HL-60 (cell line): ENCODE results near the gene KRT78.

Experiments
- DNase-seq, 2 experiments: peaks; one replicate each; pipeline ENCODE4 v3.0.0-alpha.2; 2010 to 2020; ENCODE audit warnings: low read depth in 1 of 2, low spot score in 1 of 2
- H3K27ac ChIP-seq: fragments of 250-450 bp; sonication (Bioruptor Pico); replicated peaks from 2 replicates; pipeline ENCODE4 v1.5.1; 2020; ENCODE audit warnings: mild to moderate bottlenecking, moderate library complexity
- H3K27me3 ChIP-seq: fragments of 250-450 bp; sonication (Bioruptor Pico); 2 replicates; pipeline ENCODE4 v1.5.1; 2021; ENCODE audit warnings: mild to moderate bottlenecking, moderate library complexity; ENCODE audit not compliant: insufficient read depth, poor library complexity, severe bottlenecking
- H3K4me3 ChIP-seq: replicated peaks from 2 replicates; pipeline ENCODE4 v1.5.1; 2011; ENCODE audit warnings: mild to moderate bottlenecking, control low read depth, low read length; ENCODE audit not compliant: insufficient read depth
- GABPA ChIP-seq: IDR thresholded peaks from 2 replicates; pipeline ENCODE4 v1.6.1; 2012; ENCODE audit warnings: low read depth
- POLR2AphosphoS5 ChIP-seq: IDR thresholded peaks from 2 replicates; pipeline ENCODE4 v1.6.1; 2012; ENCODE audit warnings: low read depth
- SPI1 ChIP-seq: IDR thresholded peaks from 2 replicates; pipeline ENCODE4 v1.6.1; 2012; ENCODE audit warnings: low read depth, mild to moderate bottlenecking, borderline replicate concordance
- TF ChIP-seq, protein P1 (sequence below): IDR thresholded peaks from 2 replicates; pipeline ENCODE4 v1.6.1; 2012; ENCODE audit warnings: low read depth; ENCODE audit not compliant: insufficient replicate concordance
- TF ChIP-seq, protein P2 (sequence below): IDR thresholded peaks from one replicate; pipeline ENCODE4 v1.5.1; 2011; ENCODE audit warnings: low read length, control low read depth, inconsistent platforms; ENCODE audit not compliant: insufficient read depth

The KRT78 gene

DNA sequence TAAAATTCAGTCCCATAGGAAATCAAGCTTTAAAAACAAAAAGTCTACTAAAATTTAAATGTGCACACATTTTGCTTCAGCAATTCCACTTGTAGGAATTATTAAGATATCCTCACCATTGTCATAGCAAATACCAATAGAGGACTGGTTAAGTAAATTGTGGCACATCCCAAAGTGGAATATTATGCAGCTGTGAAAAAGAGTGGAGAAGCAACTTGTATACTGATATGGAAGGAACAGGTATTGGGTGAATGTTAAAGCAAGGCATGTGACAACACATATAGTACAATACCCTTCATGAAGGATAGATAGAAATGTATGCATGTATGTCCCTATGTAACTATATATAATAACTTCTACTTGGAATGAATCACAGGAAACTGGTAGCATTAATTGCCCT lies 44.2 kb upstream of the KRT78 start:
- H3K27ac ChIP-seq, result no peak overlapping the region
- H3K4me3 ChIP-seq, result no peak overlapping the region
- no peak for DNase-seq
- H3K27me3 ChIP-seq, result peaks cover 2% of the 10 kb centered on the region
- no peak for TF ChIP-seq POLR2AphosphoS5
- no peak for TF ChIP-seq GABPA
- TF ChIP-seq, protein P1, sequence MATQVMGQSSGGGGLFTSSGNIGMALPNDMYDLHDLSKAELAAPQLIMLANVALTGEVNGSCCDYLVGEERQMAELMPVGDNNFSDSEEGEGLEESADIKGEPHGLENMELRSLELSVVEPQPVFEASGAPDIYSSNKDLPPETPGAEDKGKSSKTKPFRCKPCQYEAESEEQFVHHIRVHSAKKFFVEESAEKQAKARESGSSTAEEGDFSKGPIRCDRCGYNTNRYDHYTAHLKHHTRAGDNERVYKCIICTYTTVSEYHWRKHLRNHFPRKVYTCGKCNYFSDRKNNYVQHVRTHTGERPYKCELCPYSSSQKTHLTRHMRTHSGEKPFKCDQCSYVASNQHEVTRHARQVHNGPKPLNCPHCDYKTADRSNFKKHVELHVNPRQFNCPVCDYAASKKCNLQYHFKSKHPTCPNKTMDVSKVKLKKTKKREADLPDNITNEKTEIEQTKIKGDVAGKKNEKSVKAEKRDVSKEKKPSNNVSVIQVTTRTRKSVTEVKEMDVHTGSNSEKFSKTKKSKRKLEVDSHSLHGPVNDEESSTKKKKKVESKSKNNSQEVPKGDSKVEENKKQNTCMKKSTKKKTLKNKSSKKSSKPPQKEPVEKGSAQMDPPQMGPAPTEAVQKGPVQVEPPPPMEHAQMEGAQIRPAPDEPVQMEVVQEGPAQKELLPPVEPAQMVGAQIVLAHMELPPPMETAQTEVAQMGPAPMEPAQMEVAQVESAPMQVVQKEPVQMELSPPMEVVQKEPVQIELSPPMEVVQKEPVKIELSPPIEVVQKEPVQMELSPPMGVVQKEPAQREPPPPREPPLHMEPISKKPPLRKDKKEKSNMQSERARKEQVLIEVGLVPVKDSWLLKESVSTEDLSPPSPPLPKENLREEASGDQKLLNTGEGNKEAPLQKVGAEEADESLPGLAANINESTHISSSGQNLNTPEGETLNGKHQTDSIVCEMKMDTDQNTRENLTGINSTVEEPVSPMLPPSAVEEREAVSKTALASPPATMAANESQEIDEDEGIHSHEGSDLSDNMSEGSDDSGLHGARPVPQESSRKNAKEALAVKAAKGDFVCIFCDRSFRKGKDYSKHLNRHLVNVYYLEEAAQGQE, result no peak
- TF ChIP-seq, protein P2, sequence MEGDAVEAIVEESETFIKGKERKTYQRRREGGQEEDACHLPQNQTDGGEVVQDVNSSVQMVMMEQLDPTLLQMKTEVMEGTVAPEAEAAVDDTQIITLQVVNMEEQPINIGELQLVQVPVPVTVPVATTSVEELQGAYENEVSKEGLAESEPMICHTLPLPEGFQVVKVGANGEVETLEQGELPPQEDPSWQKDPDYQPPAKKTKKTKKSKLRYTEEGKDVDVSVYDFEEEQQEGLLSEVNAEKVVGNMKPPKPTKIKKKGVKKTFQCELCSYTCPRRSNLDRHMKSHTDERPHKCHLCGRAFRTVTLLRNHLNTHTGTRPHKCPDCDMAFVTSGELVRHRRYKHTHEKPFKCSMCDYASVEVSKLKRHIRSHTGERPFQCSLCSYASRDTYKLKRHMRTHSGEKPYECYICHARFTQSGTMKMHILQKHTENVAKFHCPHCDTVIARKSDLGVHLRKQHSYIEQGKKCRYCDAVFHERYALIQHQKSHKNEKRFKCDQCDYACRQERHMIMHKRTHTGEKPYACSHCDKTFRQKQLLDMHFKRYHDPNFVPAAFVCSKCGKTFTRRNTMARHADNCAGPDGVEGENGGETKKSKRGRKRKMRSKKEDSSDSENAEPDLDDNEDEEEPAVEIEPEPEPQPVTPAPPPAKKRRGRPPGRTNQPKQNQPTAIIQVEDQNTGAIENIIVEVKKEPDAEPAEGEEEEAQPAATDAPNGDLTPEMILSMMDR, result no peak
- no peak for TF ChIP-seq SPI1

GRCh38 chr12:52892207-52892852 lies 43.5 kb upstream of the KRT78 start:
- DNase-seq, result no peak
- no peak overlapping the region for H3K27ac ChIP-seq
- peaks cover 2% of the 10 kb centered on the region for H3K27me3 ChIP-seq
- TF ChIP-seq GABPA (no peak), SPI1 (no peak)
- TF ChIP-seq, protein P2, result no peak
- TF ChIP-seq, protein P1, result no peak
- no peak overlapping the region for H3K4me3 ChIP-seq

- TF ChIP-seq, protein P1, result no peak
- TF ChIP-seq, protein P2, result no peak
- TF ChIP-seq GABPA, result no peak
- TF ChIP-seq SPI1, result no peak
- no peak for TF ChIP-seq POLR2AphosphoS5
- Histone ChIP-seq H3K27me3 (no peaks in the 10 kb centered on the region), H3K27ac (no peak overlapping the region), H3K4me3 (no peak overlapping the region)
- no peak for DNase-seq
Observed at GRCh38 chr12:52891044-52891443, 42.2 kb upstream of the KRT78 start.
